Measurements from ENCODE around the gene STK39.

STK39 gene

DNA sequence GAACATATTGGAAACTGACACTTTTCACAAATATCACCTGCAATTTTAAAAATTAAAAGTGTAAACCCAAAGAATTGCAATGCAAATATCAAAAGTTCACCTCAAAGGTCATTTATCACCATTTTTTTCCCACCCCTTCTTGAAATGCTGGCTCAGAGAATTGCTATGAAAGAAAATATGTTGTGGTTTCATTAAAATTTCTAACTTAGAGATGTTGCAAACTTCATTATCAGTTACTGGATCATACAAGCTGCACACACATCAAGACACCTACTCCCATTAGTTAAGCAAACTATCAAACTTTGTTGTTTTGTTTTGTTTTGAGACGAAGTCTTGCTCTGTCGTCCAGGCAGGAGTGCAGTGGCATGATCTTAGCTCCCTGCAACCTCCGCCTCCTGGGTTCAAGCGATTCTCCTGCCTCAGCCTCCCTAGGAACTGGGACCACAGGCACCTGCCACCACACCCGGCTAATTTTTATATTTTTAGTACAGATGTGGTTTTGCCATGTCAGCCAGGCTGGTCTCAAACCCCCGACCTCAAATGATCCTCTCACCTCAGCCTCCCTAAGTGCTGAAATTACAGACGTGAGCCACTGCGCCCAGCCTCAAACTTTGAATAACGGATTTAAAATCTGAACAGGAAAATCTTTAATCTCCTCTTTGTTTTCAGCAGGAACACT, 37.0 kb downstream of the STK39 start:
- DNase-seq (ENCODE audit: low read depth): no peak

DNA sequence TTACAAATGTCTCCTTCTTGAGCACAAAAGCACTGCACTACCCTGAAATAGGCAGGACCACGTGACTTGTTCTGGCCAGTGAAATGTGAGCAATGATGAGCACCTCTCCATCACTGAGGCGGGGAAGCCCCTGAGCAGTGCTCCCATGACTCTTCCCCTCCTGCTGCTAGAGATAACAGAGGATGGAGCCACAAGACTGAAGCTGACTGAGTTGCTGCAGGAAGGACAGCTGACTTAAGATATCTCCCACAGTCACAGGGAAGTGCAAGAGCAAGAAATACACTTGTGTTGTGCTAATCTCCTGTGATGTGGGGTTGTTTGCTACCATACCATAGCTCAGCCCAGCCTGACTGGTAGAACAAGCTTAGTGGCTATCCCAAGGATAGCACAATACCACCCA, 38.7 kb downstream of the STK39 start:
- no peak for DNase-seq (ENCODE audit: low read depth)

DNA sequence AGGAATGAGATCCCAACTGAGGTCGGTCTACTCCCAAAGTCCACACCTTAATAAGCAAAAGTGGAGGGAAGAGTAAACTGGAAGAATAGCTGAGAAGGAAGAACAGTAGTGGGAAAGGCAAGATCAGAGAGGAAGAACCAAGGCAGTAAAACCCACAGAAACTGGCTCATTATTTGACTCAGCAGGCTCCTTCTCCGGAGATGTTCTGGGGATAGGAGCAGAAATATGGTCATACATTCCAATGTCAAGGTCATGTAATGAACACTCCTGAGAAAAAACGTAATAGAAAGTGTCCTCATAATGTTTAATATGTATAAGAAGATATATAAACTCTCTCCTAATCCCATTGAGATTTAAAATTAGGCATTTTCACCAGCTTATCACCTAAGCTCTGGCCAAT, 39.5 kb downstream of the STK39 start:
- no peak for DNase-seq (ENCODE audit: low read depth)

DNA sequence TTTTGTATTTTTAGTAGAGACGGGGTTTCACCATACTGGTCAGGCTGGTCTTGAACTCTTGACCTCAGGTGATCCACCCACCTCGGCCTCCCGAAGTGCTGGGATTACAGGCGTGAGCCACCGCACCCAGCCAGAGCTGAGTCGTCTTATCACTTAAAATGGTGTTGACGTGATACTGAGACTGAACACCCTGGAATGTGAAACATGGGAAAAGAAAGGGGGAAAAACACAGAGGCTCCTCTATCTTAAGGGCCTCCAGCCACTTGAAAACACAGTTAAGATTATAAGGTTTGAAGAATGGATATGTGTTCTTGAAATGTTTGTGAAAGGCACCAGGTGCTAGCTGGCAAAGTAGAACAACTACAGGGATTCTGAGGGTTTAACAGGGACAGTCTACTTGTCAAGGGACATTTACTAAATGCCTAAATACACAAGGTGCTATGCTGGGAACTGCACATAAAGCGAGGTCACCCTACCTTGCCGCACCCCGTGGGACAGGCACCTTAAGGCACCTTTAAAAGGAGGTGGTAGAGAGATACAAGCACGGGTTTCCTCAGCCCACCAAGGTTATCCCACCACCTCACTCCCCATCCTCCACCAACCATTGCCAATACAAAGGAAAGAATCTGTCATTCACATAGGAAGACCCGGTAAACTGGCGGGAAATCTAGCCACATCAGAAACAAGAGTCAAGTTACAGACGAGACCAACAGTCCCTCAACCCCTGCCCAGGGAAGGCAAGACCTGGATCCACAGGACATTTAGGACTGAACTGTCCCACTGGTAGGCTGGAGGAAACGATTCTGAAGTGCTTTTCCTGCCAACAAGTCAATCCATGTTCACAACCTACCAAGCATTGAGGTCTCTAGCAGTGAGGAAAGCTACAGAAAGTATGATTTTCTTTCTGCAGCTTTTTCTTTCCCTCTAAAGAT, 43.4 kb downstream of the STK39 start:
- DNase-seq (ENCODE audit: low read depth): no peak

DNA sequence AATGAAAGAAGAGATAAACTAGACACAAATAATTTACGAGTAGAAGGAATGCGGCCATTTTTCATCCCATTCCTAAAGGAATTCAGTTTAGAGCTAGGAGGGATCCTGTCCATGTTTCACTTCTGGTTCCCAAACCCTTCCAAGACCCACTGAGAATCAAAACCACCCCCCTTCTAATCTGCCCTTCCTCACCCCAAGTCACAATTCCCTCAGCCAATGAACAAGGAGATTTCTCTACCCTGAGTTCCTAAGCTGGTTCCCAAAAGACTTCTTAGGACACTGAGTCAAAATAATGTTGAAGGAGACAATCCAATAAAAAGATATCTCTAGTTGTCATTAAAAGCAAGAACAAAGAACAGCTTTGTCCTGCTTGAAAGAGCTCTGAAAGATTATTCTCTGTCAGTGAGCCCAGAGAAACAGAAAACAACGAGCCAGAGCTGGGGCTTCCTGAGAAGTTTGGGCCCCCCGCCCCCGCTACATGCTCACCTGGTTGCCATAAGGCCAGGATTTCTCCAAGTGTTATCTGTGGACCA, 45.7 kb downstream of the STK39 start:
- no peak for DNase-seq (ENCODE audit: low read depth)

DNA sequence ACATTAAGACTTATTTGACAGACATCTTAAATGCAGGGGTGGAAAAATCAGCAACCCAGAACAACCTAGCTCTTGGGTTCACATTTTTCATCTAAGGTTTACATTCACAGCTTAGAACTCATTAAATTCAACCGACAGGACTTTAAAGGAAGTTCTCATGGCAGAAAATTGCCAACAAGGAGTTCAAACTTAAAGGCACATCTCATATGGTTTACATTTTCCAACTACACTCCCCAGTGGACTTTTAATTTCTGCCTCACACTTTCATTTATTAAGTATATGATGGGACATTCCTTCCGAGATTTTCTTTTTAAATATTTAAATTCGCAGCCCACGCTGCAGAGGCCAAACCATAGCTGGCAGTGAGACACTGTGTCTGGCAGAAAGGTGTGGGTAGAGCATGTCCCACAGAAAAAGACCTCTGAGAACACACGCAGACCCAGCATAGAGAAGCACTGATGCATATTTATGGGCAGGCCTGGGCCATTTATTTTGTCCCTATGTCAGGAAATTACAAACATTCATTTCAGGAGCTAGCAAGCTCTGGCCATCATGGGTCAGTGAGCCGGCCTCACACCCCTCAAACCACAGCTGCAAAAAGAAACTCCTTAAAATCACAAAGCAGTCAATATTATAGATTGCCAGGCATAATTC, 46.3 kb downstream of the STK39 start:
- DNase-seq (ENCODE audit: low read depth): no peak

DNA sequence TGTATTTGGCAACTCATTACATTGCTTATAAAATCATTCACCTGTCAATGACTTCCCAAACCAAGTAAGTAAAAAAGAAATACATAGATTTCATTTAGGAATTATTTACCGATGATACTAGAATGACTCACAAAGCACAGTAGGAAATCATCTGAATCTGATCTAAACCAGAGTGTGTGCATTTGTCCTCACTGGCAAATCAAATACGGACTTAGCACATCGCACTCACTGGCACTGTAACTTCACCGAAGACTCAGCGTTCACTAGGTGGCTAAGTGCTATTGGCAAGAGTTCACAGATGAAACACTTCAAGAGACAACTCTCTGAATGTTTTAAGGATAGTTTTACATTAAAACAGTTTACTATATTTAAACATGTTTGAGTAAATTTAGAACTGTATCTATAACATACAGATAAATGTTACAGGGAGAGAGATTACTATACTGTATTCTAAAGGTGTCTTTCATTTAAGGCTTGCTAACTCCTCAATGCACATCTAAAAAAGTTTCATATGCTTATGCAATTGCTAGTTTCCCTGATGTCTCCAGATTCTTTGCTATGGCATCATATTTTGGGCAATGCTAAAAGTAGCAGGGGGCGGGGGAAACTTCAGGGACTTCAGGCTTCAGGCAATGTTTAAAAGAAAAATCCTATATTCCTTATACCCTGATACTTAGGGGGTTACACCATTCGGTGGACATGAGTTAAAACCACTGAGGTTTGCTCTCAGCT, 48.8 kb downstream of the STK39 start:
- DNase-seq (ENCODE audit: low read depth): no peak

DNA sequence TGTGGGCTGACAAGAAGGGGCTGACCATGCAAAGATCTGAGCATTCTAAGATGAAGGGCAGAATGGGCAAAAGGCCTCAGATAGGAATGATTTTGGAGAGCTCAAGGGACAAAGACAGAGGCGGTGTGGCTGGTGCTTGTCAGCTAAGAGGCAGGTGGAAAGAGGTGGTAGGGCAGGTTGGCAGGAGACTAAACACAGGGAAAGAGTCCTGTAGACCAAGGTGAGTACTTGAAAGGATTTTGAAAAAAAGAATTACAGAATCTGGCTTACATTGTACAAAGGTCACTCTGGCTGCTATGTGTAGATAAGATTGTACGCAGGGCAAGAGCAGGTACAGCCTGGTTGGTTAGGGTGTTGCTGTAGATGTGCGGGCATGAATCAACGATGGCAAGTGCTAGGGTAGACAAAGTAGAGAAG, 50.6 kb downstream of the STK39 start:
- DNase-seq (ENCODE audit: low read depth): no peak

DNA sequence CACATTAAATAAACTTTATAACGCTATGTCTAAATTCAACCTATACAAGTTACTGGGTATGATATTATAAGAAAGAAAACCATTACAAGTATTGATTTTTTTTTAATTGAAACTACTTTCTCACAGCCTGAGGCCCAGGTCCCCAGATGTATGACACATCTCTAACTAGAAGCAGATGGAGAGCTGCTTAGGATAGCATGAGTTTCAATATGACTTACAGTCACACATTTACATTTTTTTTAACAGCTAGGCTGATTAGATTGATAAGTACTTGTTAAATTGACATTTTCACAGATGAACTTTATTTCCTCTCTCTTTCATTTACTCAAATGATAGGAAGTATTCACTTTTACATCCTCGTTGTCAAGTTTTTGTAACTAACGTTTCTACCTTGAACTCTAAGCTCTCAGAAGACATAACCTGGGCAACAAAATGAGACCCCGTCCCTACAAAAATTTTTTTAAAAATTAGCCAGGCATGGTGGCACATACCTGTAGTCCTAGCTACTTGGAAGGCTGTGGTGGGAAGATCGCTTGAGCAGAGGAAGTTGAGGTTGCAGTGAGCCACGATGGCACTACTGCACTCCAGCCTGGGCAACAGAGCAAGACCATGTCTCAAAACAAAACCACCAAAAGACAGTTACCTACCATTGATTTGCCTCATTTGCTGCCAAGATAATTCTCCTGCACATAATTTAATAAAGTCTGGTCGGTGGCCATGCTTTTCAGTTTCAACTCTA, 52.4 kb downstream of the STK39 start:
- no peak for DNase-seq (ENCODE audit: low read depth)

DNA sequence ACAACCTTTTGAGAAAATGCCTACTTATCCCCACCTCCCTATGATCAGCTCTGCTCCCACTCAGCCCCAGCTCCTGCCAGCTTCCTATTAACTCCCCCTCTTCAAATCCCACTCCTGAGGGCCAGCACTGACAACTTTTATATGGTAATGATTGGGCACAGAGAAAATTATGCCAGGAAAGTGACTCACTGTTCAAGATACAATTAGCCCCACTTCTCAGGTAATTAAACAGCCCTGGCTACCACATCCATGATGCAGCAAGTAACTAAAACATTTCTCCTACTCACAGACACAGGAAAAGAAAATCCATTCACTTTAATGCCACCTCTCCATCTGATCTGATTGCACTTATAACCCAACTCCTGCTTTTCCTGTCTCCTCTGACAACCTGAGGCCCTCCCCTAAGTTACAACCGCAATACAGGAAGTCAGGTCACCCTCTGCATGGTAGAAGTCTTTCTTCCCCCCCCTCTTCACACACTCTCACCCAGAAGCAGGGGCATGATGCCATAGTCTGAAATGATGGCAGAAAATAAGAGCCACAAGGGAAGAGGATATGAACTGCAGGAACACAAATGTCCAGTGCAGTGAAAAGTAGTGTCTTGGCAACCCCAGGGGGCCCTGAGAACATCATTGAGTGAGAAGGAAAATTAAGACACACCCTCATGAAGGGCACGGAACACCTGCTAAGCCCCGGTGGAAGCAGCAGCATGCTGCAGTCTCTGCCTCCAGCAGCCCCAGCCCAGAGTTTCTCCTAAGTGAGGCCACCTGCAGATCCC, 54.4 kb downstream of the STK39 start:
- DNase-seq (ENCODE audit: low read depth): no peak

DNA sequence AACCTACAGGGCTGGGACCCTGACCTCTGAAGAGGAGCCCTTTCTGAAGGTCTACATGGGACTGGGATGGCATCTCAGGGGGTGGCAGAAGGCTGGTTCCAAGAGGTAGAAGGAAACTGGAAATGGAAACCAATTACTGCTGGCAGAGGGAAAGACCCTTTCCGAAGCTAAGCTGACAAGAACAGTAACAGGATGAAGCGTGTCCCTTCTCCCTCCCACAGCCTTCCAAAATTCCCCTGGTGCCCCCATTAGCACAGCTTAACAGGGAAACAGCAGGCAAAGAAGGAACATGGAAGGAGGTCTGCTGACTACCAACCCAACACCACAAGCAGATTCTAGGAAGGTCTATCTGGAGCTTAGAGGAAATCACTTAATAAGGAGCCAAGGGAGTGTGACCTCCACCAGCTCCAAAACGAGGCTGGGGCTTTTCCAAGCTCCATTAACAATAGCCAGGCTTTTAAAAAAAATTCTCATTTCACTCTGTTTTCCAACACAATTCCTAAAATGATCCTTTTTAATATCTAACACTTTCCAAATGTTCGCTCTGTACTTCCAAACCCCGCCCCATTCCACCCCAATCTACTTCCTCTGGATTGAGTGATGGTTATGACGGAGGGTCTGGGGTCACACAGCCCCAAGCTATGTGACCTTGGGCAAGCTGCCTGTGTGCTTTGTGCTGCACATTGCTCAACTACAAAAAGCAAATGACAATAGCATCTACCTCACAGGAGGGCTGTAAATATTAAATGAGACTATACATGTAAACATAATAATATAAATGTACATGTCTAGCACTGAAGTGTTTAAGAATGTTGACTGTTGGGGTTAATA, 55.2 kb downstream of the STK39 start:
- no peak for DNase-seq (ENCODE audit: low read depth)

DNA sequence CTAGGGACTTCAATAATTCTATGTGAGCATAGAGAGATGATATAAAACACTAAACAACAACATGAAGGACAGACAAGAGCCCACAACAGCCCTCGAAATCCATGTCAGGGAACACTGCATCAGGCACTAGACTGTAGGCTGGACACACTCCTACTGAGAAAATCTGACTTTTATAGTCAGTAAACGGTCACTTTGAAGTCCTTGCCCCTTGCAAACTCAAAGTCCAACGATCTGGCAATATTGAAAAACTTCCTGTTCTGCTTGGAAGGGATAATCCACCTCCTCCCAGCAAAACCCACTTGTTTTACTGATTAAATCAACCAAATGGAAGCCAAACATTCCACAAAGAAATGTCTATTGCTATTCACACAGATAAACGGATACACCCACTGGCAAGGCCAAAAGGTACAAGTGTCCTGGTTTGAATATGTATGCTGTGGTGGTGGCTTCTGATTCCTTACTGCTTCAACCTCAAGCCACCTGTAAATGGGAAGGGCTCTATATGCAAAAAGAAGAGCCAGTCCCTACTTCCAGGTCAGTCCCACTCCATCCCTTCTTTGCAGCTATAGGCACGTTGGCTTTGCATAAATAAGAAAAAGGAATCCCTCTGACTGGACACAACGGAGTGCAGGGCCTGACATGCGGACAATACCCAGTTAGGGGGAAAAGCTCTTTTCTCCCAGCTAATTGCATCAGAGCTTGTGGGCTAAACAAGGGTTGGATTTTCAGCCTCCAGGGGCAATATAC, 56.6 kb downstream of the STK39 start:
- DNase-seq (ENCODE audit: low read depth): no peak

DNA sequence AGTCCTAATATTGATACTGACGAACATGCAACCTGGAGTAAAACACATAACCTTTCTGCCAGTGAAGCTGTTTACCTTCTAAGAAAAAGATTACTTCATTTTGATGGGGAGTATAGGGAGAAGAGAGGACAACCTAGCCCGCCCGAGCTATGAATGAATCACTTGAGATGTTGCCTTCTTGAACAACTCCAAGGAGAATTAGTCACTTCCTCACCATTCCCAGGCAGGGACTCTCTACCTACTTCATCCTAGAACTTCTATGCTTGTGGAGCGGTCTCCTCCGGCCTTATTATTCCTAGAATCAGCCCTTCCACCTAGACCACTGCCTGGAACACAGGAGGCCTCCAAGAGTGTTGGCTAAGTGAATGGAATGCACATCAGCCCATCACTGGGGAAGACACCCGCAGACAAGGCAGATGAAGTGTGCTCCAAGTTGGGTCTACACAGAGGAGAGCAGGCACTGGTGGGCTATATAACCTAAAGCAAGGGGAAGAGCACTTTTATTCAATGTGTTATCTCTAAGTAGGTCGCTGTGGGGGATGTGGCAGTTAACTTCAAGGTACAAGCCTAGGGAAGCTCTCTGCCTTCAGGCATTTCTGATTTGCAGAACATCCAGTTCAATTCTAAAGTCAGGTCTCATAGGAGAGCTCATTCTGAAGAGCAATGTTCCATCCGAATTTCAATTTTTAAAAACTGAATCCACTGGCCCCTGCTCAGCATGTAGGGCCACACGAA, 57.4 kb downstream of the STK39 start:
- no peak for DNase-seq (ENCODE audit: low read depth)

DNA sequence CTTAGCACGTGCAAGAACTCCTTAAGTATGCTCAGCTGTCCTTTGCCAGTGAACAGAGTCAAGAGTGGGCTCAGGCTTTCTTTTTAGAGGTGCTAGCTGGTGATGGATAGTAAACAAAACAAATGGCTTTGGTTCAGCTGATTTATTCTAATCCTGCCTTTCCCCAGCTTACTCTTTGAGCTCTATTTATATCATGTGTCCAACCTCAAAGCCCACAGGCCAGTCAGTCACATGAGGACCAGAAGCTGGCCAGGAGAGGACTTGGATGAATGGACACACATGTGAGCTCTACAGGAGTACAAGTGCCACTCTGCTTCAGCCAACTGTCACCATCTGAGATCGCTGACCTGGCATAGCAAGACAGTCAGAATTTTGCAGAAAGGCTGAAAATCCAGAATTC, 59.4 kb downstream of the STK39 start:
- no peak for DNase-seq (ENCODE audit: low read depth)

DNA sequence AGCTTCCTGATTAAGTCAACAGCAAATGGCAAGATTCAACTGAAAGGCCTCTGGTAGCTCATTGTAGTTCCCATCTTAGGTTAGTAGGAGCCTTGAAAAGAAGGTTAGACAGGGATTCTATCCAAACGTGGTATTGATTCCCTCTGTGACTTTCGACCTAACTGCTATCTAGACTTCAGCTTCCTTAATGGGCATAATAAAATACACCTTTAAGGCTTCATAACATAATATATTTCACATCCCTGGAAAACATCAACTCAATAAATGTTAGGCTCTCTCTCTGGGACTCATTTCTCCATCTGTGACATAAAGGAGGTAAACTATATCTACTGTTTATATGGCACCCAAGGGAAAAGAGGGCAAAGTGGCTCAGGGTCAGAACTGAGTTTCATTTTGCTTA, 60.9 kb downstream of the STK39 start:
- DNase-seq (ENCODE audit: low read depth): no peak

DNA sequence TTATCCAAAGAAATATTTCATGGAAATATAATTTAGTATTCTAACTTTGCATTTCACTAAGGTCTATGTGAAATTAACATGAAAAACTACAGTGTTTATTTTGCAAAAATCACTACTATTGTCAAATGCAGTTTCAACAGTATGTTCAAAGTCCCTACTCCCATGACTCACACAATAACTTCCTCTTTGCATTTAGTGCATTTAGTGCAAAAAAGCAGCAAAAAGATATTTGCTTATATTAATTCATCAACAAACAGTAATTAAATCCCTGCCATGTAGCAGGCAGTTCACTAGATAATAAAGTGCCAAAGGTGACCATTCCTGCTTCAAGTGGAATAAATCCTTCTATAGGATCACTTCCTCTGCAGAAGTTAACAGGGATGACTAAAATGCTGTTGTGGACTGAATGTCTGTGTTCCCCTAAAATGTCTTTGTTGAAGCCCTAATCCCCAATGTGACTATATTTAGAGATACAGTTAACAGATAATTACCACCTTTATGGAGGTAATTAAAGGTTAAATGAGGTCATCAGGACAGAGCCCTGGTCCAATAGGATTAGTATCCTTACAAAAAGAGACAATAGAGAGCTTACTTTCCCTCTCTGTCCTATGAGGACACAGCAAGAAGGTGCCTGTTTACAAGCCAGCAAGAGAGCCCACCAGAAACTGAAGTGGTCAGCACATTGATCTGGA, 61.7 kb downstream of the STK39 start:
- DNase-seq (ENCODE audit: low read depth): no peak

DNA sequence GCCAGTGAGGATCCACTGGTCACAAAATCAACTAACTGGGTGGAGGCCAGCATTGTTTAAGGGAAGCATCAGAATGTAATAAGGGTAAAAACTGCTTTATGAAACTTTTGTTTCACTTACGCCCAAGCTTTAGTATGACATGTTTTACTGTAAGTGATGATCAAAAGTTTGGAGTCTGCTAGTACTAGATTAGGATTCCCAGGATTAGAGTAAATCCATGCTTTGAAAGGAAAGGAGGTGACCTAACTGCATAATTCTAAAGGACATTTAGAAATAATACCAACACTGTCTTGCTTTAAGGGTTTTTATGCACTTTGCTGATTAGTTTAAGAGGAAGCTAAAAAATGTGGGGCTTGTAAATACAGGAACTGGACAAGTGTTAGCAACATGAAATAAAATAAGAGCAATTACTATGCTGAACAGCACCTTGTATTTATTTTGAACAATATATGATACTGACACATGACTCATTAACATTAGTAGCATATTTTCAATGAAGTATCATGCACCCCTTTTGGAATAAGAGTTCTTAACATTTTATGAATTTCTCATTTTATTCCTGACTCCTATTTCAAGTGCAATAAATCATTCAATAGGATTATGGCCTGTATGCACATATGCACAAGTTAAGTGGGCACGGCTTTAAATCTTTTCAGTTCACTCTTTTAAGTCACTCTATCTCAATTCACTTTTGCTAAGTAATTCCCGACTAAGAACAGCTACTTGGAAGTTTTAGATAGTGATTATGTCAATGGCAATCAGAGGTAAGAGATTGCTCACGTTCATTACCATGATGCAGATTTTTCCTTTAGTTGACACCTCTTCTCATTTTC, 62.5 kb downstream of the STK39 start:
- no peak for DNase-seq (ENCODE audit: low read depth)

Measured in activated T-cell treated with anti-CD3 and anti-CD28 coated beads for 24 hours (primary cell).